ENCODE results near the gene AKR1B15.

GRCh38 chr7:134504660-134505164 is 44.2 kb upstream of the AKR1B15 start:
- TF ChIP-seq FOXM1 (IDR thresholded peaks at IDR 0.05; ENCODE audit: low read depth) (no peak), CTCF (IDR thresholded peaks at IDR 0.05) (no peak), TAF1 (IDR thresholded peaks at IDR 0.05; ENCODE audit: borderline replicate concordance, low read depth, low read length) (no peak), SIN3A (IDR thresholded peaks at IDR 0.05; ENCODE audit: borderline replicate concordance, low read depth, low read length) (no peak), RAD21 (IDR thresholded peaks at IDR 0.05; ENCODE audit: low read length) (no peak), POLR2AphosphoS5 (IDR thresholded peaks at IDR 0.05; ENCODE audit: low read depth, low read length) (no peak), GATA2 (CRISPR knock-in tag; IDR thresholded peaks at IDR 0.05) (no peak), GABPA (IDR thresholded peaks at IDR 0.05; ENCODE audit: low read depth) (no peak), CHD2 (IDR thresholded peaks at IDR 0.05; ENCODE audit: low read length, partially characterized antibody) (no peak), NFIC (IDR thresholded peaks at IDR 0.05; ENCODE audit: borderline replicate concordance) (no peak), SMC3 (IDR thresholded peaks at IDR 0.05; ENCODE audit: low read depth, low read length) (no peak), RFX5 (IDR thresholded peaks at IDR 0.05; ENCODE audit: low read length) (no peak), USF2 (IDR thresholded peaks at IDR 0.05; ENCODE audit: borderline replicate concordance, low read depth, low read length) (no peak), MAX (IDR thresholded peaks at IDR 0.05; ENCODE audit: low read depth) (no peak)

Measured in SK-N-SH (cell line).